ENCODE measurements around the gene CSF1R. TPM values are rescaled to one million over a fixed set of nuclear protein-coding genes. Genes with fewer than 3 reads are reported as not detected.
A peak's percentile ranks its signal among the peaks of the same experiment; 100 is the strongest.

Gene CSF1R
- total RNA-seq, 1 donor from 2014 or later, result 31.3 TPM

GRCh38 chr5:150129454-150129812 is 43.1 kb upstream of the CSF1R start:
- Histone ChIP-seq H3K4me1 (ENCODE audit: control insufficient read depth in 3 of 3, insufficient read depth in 3 of 3, low read length in 3 of 3) (peaks cover 27 to 38% (median 28%) of the 10 kb centered on the region in 3 donors), H3K4me3 (ENCODE audit: low read length in 3 of 3) (peak overlapping the region in 2 of 3 donors; percentile 66 to 73), H3K27ac (ENCODE audit: low read depth, low read length) (no peak overlapping the region), H3K27me3 (ENCODE audit: control insufficient read depth in 3 of 3, insufficient read depth in 3 of 3, low read length in 3 of 3) (no peaks in the 10 kb centered on the region), H3K9ac (ENCODE audit: low read depth in 1 of 3, low read length in 3 of 3) (peak overlapping the region in 1 of 3 donors; percentile 77), H3K36me3 (ENCODE audit: control insufficient read depth in 3 of 3, insufficient read depth in 3 of 3, low read length in 3 of 3) (peaks cover 12 to 33% (median 25%) of the 10 kb centered on the region in 3 donors), H3K9me3 (ENCODE audit: control insufficient read depth in 3 of 3, low read length in 3 of 3) (no peaks in the 10 kb centered on the region)

- H3K36me3 ChIP-seq (ENCODE audit: control insufficient read depth in 3 of 3, insufficient read depth in 3 of 3, low read length in 3 of 3), result peaks cover 20 to 38% (median 33%) of the 10 kb centered on the region in 3 donors
- no peaks in the 10 kb centered on the region for H3K9me3 ChIP-seq (ENCODE audit: control insufficient read depth in 3 of 3, low read length in 3 of 3)
- no peak overlapping the region for H3K9ac ChIP-seq (ENCODE audit: low read depth in 1 of 3, low read length in 3 of 3)
- H3K4me3 ChIP-seq (ENCODE audit: low read length in 3 of 3), result no peak overlapping the region
- no peak overlapping the region for H3K27ac ChIP-seq (ENCODE audit: low read depth, low read length)
- no peaks in the 10 kb centered on the region for H3K27me3 ChIP-seq (ENCODE audit: control insufficient read depth in 3 of 3, insufficient read depth in 3 of 3, low read length in 3 of 3)
- H3K4me1 ChIP-seq (ENCODE audit: control insufficient read depth in 3 of 3, insufficient read depth in 3 of 3, low read length in 3 of 3), result peaks cover 15 to 31% (median 16%) of the 10 kb centered on the region in 3 donors
These were observed 40.5 kb upstream of the CSF1R start for GRCh38 chr5:150126921-150127265.

GRCh38 chr5:150126199-150126920 is 40.0 kb upstream of the CSF1R start:
- no peaks in the 10 kb centered on the region for H3K27me3 ChIP-seq (ENCODE audit: control insufficient read depth in 3 of 3, insufficient read depth in 3 of 3, low read length in 3 of 3)
- peaks cover 11 to 28% (median 12%) of the 10 kb centered on the region in 3 donors for H3K4me1 ChIP-seq (ENCODE audit: control insufficient read depth in 3 of 3, insufficient read depth in 3 of 3, low read length in 3 of 3)
- H3K9ac ChIP-seq (ENCODE audit: low read depth in 1 of 3, low read length in 3 of 3), result no peak overlapping the region
- no peak overlapping the region for H3K4me3 ChIP-seq (ENCODE audit: low read length in 3 of 3)
- H3K36me3 ChIP-seq (ENCODE audit: control insufficient read depth in 3 of 3, insufficient read depth in 3 of 3, low read length in 3 of 3), result peaks cover 25 to 43% (median 34%) of the 10 kb centered on the region in 3 donors
- no peak overlapping the region for H3K27ac ChIP-seq (ENCODE audit: low read depth, low read length)
- no peaks in the 10 kb centered on the region for H3K9me3 ChIP-seq (ENCODE audit: control insufficient read depth in 3 of 3, low read length in 3 of 3)

DNA sequence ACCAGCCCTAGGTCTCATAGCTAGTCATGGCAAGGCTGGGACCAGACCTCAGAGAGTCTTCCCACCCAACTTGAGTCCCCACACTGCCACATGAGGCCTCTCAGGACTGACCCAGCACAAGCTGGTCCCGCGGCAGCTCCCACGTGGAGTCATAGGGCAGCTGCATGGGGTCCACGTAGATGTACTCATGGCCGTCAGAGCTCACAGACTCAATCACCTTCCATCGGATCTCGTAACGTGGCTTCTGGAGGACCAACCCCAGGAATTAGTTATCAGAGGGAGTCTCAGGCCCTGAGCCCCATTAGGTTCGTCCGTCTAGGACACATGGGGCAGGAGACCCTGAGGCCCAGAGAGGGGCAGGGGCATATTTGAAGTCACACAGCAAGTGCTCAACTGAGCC is 39.0 kb upstream of the CSF1R start:
- Histone ChIP-seq H3K9ac (ENCODE audit: low read depth in 1 of 3, low read length in 3 of 3) (no peak overlapping the region), H3K27ac (ENCODE audit: low read depth, low read length) (no peak overlapping the region), H3K9me3 (ENCODE audit: control insufficient read depth in 3 of 3, low read length in 3 of 3) (no peaks in the 10 kb centered on the region), H3K27me3 (ENCODE audit: control insufficient read depth in 3 of 3, insufficient read depth in 3 of 3, low read length in 3 of 3) (no peaks in the 10 kb centered on the region), H3K4me1 (ENCODE audit: control insufficient read depth in 3 of 3, insufficient read depth in 3 of 3, low read length in 3 of 3) (peaks cover 10 to 27% (median 12%) of the 10 kb centered on the region in 3 donors), H3K36me3 (ENCODE audit: control insufficient read depth in 3 of 3, insufficient read depth in 3 of 3, low read length in 3 of 3) (peaks cover 26 to 48% (median 38%) of the 10 kb centered on the region in 3 donors), H3K4me3 (ENCODE audit: low read length in 3 of 3) (no peak overlapping the region)

DNA sequence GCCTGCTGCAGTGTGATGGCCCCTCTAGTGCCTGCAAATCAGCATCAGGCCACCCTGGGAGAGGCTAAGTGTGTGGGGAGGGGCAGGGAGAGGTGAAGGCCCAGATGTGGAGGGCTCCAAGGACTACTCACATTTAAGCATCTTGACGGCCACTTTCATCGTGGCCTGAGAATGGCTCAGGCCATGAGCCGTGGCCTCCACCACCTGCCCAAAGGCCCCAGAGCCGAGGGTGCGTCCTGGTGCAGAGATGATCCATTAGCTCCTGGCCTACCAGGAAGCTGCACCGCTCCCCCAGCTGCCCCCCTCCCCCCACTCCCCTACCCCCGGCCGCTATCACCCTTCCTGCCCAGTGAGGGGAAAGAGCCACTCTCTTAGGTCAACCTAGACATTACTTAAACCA is 38.2 kb upstream of the CSF1R start:
- Histone ChIP-seq H3K36me3 (ENCODE audit: control insufficient read depth in 3 of 3, insufficient read depth in 3 of 3, low read length in 3 of 3) (peaks cover 23 to 53% (median 37%) of the 10 kb centered on the region in 3 donors), H3K9ac (ENCODE audit: low read depth in 1 of 3, low read length in 3 of 3) (no peak overlapping the region), H3K27ac (ENCODE audit: low read depth, low read length) (no peak overlapping the region), H3K4me3 (ENCODE audit: low read length in 3 of 3) (no peak overlapping the region), H3K9me3 (ENCODE audit: control insufficient read depth in 3 of 3, low read length in 3 of 3) (no peaks in the 10 kb centered on the region), H3K27me3 (ENCODE audit: control insufficient read depth in 3 of 3, insufficient read depth in 3 of 3, low read length in 3 of 3) (no peaks in the 10 kb centered on the region), H3K4me1 (ENCODE audit: control insufficient read depth in 3 of 3, insufficient read depth in 3 of 3, low read length in 3 of 3) (peaks cover 2 to 20% (median 6%) of the 10 kb centered on the region in 3 donors)

- Histone ChIP-seq H3K27me3 (ENCODE audit: control insufficient read depth in 3 of 3, insufficient read depth in 3 of 3, low read length in 3 of 3) (no peaks in the 10 kb centered on the region), H3K36me3 (ENCODE audit: control insufficient read depth in 3 of 3, insufficient read depth in 3 of 3, low read length in 3 of 3) (peaks cover 19 to 52% (median 35%) of the 10 kb centered on the region in 3 donors), H3K9ac (ENCODE audit: low read depth in 1 of 3, low read length in 3 of 3) (no peak overlapping the region), H3K4me3 (ENCODE audit: low read length in 3 of 3) (no peak overlapping the region), H3K27ac (ENCODE audit: low read depth, low read length) (no peak overlapping the region), H3K9me3 (ENCODE audit: control insufficient read depth in 3 of 3, low read length in 3 of 3) (no peaks in the 10 kb centered on the region), H3K4me1 (ENCODE audit: control insufficient read depth in 3 of 3, insufficient read depth in 3 of 3, low read length in 3 of 3) (peaks cover 0 to 16% (median 5%) of the 10 kb centered on the region in 3 donors)
These were observed 37.8 kb upstream of the CSF1R start for GRCh38 chr5:150124111-150124557.

- peaks cover 14 to 51% (median 35%) of the 10 kb centered on the region in 3 donors for H3K36me3 ChIP-seq (ENCODE audit: control insufficient read depth in 3 of 3, insufficient read depth in 3 of 3, low read length in 3 of 3)
- H3K27me3 ChIP-seq (ENCODE audit: control insufficient read depth in 3 of 3, insufficient read depth in 3 of 3, low read length in 3 of 3), result no peaks in the 10 kb centered on the region
- H3K27ac ChIP-seq (ENCODE audit: low read depth, low read length), result no peak overlapping the region
- H3K9ac ChIP-seq (ENCODE audit: low read depth in 1 of 3, low read length in 3 of 3), result no peak overlapping the region
- no peaks in the 10 kb centered on the region for H3K9me3 ChIP-seq (ENCODE audit: control insufficient read depth in 3 of 3, low read length in 3 of 3)
- peaks cover 0 to 16% (median 11%) of the 10 kb centered on the region in 3 donors for H3K4me1 ChIP-seq (ENCODE audit: control insufficient read depth in 3 of 3, insufficient read depth in 3 of 3, low read length in 3 of 3)
- H3K4me3 ChIP-seq (ENCODE audit: low read length in 3 of 3), result no peak overlapping the region
These were observed 37.2 kb upstream of the CSF1R start for GRCh38 chr5:150123542-150123941.

- Histone ChIP-seq H3K27me3 (ENCODE audit: control insufficient read depth in 3 of 3, insufficient read depth in 3 of 3, low read length in 3 of 3) (no peaks in the 10 kb centered on the region), H3K27ac (ENCODE audit: low read depth, low read length) (no peak overlapping the region), H3K36me3 (ENCODE audit: control insufficient read depth in 3 of 3, insufficient read depth in 3 of 3, low read length in 3 of 3) (peaks cover 14 to 44% (median 31%) of the 10 kb centered on the region in 3 donors), H3K4me1 (ENCODE audit: control insufficient read depth in 3 of 3, insufficient read depth in 3 of 3, low read length in 3 of 3) (peaks cover 0 to 12% (median 12%) of the 10 kb centered on the region in 3 donors), H3K4me3 (ENCODE audit: low read length in 3 of 3) (no peak overlapping the region), H3K9me3 (ENCODE audit: control insufficient read depth in 3 of 3, low read length in 3 of 3) (no peaks in the 10 kb centered on the region), H3K9ac (ENCODE audit: low read depth in 1 of 3, low read length in 3 of 3) (no peak overlapping the region)
These were observed 36.5 kb upstream of the CSF1R start for GRCh38 chr5:150122536-150123481.

GRCh38 chr5:150122158-150122510 is 35.8 kb upstream of the CSF1R start:
- peaks cover 0 to 12% (median 12%) of the 10 kb centered on the region in 3 donors for H3K4me1 ChIP-seq (ENCODE audit: control insufficient read depth in 3 of 3, insufficient read depth in 3 of 3, low read length in 3 of 3)

More at GRCh38 chr5:150122158-150122510, 35.8 kb upstream of the CSF1R start:
- Histone ChIP-seq H3K27ac (ENCODE audit: low read depth, low read length) (no peak overlapping the region), H3K9me3 (ENCODE audit: control insufficient read depth in 3 of 3, low read length in 3 of 3) (no peaks in the 10 kb centered on the region), H3K9ac (ENCODE audit: low read depth in 1 of 3, low read length in 3 of 3) (no peak overlapping the region), H3K27me3 (ENCODE audit: control insufficient read depth in 3 of 3, insufficient read depth in 3 of 3, low read length in 3 of 3) (no peaks in the 10 kb centered on the region), H3K36me3 (ENCODE audit: control insufficient read depth in 3 of 3, insufficient read depth in 3 of 3, low read length in 3 of 3) (peaks cover 14 to 47% (median 31%) of the 10 kb centered on the region in 3 donors), H3K4me3 (ENCODE audit: low read length in 3 of 3) (no peak overlapping the region)

All from skeletal muscle tissue (tissue), 4 donors.